GM19328 (cell line): Measurements from ENCODE around the gene KCNG2.

Experiments
- ATAC-seq: cut with Tn5 transposase; IDR thresholded peaks from one replicate; pipeline ENCODE4 v1.9.1; 2021; ENCODE audit warnings: mild to moderate bottlenecking, moderate library complexity; ENCODE audit not compliant: unreplicated experiment

Gene KCNG2

GRCh38 chr18:79784965-79785770, 12.6 kb upstream of the KCNG2 start:
- no peak for ATAC-seq

- no peak for ATAC-seq
These were observed 11.9 kb upstream of the KCNG2 start for GRCh38 chr18:79785831-79786230.

- ATAC-seq: no peak
These were observed 11.4 kb upstream of the KCNG2 start for GRCh38 chr18:79786304-79786703.

GRCh38 chr18:79786786-79787526, 10.8 kb upstream of the KCNG2 start:
- no peak for ATAC-seq

- no peak for ATAC-seq
These were observed 10.2 kb upstream of the KCNG2 start for GRCh38 chr18:79787527-79787864.

- no peak for ATAC-seq
These were observed 9.6 kb upstream of the KCNG2 start for GRCh38 chr18:79787865-79788733.

GRCh38 chr18:79788734-79789085, 9.0 kb upstream of the KCNG2 start:
- no peak for ATAC-seq

GRCh38 chr18:79789091-79789891, 8.4 kb upstream of the KCNG2 start:
- ATAC-seq: no peak

- ATAC-seq: no peak
These were observed 7.5 kb upstream of the KCNG2 start for GRCh38 chr18:79789901-79790890.

GRCh38 chr18:79790996-79791972, 6.5 kb upstream of the KCNG2 start:
- no peak for ATAC-seq

- no peak for ATAC-seq
These were observed 5.4 kb upstream of the KCNG2 start for GRCh38 chr18:79792096-79792987.

GRCh38 chr18:79792988-79793355, 4.8 kb upstream of the KCNG2 start:
- no peak for ATAC-seq

GRCh38 chr18:79794846-79795245, 2.9 kb upstream of the KCNG2 start:
- no peak for ATAC-seq

GRCh38 chr18:79795446-79795845, 2.3 kb upstream of the KCNG2 start:
- ATAC-seq: no peak

- no peak for ATAC-seq
These were observed 1.7 kb upstream of the KCNG2 start for GRCh38 chr18:79796016-79796415.

GRCh38 chr18:79796531-79797405, 970 bp upstream of the KCNG2 start:
- ATAC-seq: no peak
